NT2/D1 (cell line): ENCODE measurements around the gene COPB1.

Source experiments
- SUZ12 ChIP-seq: IDR thresholded peaks from 2 replicates; pipeline ENCODE4 v1.6.1; 2011; ENCODE audit not compliant: insufficient read length, insufficient read depth; ENCODE audit errors: extremely low read depth
- YY1 ChIP-seq: IDR thresholded peaks from 2 replicates; pipeline ENCODE4 v1.6.1; 2011; ENCODE audit not compliant: insufficient read length, insufficient read depth
- ZNF274 ChIP-seq: IDR thresholded peaks from 2 replicates; pipeline ENCODE4 v1.6.1; 2011; ENCODE audit warnings: mild to moderate bottlenecking, low read depth, low read length

GRCh38 chr11:14424096-14424495 lies 75.5 kb downstream of the COPB1 start:
- TF ChIP-seq YY1 (no peak), ZNF274 (no peak), SUZ12 (no peak)
